ENCODE measurements around the gene HNRNPCL4. TPM values are rescaled to one million over a fixed set of nuclear protein-coding genes. Genes with fewer than 3 reads are reported as not detected.

HNRNPCL4 gene
- total RNA-seq: not detected

GRCh38 chr1:13165531-13165930 is at the start of gene HNRNPCL4:
HNRNPCL4 (minus strand) TSS chr1:13165631; CDS start chr1:13165467, 164 bp downstream.

DNA sequence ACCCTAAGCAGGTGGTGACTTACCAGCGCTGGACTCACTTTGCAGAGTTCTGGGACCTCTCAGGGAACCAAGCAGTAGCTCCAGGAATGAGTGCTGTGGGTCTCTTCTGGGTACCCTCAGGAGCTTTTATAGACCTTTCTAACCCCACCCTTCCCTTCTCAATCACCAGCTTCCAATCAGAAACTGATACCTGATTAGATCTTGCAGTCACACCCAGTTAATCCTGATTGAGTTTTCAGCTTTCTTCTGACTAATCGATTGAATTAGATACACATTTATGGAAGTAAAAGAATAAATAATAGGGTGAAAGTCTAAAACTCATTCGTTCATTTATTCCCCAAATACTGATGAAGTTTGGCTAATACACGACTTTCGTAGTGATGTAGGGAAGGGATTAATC is 35.9 kb upstream of the HNRNPCL4 start, which contains the start of gene PRAMEF13:
Gene PRAMEF13, minus strand, starts transcription at position 101 of the 400 bp plus-strand sequence. CDS start 1,820 bp downstream, outside the sequence.

DNA sequence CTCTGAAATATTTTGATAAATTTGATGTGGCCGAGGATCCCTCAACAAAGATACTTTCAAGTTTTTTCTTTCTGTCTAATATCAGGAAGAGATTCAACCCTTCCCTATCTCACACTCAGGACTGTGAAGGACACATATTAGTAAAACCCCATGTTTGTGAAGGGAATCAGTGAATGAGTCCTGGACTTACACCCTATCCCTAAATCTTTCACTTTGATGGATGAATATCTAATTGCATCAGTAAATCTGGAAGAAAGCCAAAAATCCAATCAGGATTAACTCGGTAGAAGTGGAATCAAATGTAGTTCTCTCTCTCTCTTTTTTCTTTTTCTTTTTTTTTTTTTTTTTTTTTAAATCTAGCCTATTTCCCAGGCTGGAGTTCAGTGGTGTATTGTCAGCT is 6.1 kb upstream of the HNRNPCL4 start, which contains the start of gene PRAMEF9:
Gene PRAMEF9, plus strand, starts transcription at position 301 of the 400 bp plus-strand sequence. CDS start 3,433 bp downstream, outside the sequence.

GRCh38 chr1:13155909-13156308 is 9.5 kb downstream of the HNRNPCL4 start, which contains the start of gene PRAMEF26:
PRAMEF26 (minus strand) TSS chr1:13156009; CDS start chr1:13153095, 2,914 bp downstream.

GRCh38 chr1:13116754-13117153 is 48.7 kb downstream of the HNRNPCL4 start, which contains the start of gene HNRNPCL2:
HNRNPCL2 (minus strand) TSS chr1:13116854; CDS start chr1:13116400, 454 bp downstream.

Other genes with a start within 250 kb of the HNRNPCL4 start
- gene PRAMEF7, start 249.0 kb downstream of the HNRNPCL4 start, total RNA-seq: not detected
- not detected for gene PRAMEF6, start 218.1 kb downstream of the HNRNPCL4 start, total RNA-seq
- not detected for gene PRAMEF27, start 109.1 kb downstream of the HNRNPCL4 start, total RNA-seq
- not detected for gene HNRNPCL3, start 104.9 kb downstream of the HNRNPCL4 start, total RNA-seq
- gene PRAMEF25, start 94.9 kb downstream of the HNRNPCL4 start, total RNA-seq: not detected
- not detected for gene HNRNPCL2, start 48.8 kb downstream of the HNRNPCL4 start, total RNA-seq
- gene PRAMEF26, start 9.6 kb downstream of the HNRNPCL4 start, total RNA-seq: not detected
- gene PRAMEF9, start 6.2 kb upstream of the HNRNPCL4 start, total RNA-seq: not detected
- not detected for gene PRAMEF13, start 35.8 kb upstream of the HNRNPCL4 start, total RNA-seq
- not detected for gene PRAMEF18, start 60.5 kb upstream of the HNRNPCL4 start, total RNA-seq
- not detected for gene PRAMEF5, start 88.6 kb upstream of the HNRNPCL4 start, total RNA-seq
- gene PRAMEF8, start 119.5 kb upstream of the HNRNPCL4 start, total RNA-seq: not detected
- gene PRAMEF33, start 137.9 kb upstream of the HNRNPCL4 start, total RNA-seq: not detected
- not detected for gene PRAMEF15, start 149.9 kb upstream of the HNRNPCL4 start, total RNA-seq
- not detected for gene PRAMEF14, start 181.5 kb upstream of the HNRNPCL4 start, total RNA-seq
- gene PRAMEF19, start 206.3 kb upstream of the HNRNPCL4 start, total RNA-seq: not detected
- not detected for gene PRAMEF17, start 224.0 kb upstream of the HNRNPCL4 start, total RNA-seq
- not detected for gene PRAMEF20, start 244.8 kb upstream of the HNRNPCL4 start, total RNA-seq

All from diencephalon (tissue), 1 donor.